ENCODE data around the gene SGSH.
"Not testable (repeated sequence)": the region's sequence is repeated elsewhere in the genome, so short reads cannot be mapped to it uniquely, and the experiment has no call there.

The SGSH gene

GRCh38 chr17:80204626-80205468 lies 15.3 kb downstream of the SGSH start:
- TF ChIP-seq, protein P1, sequence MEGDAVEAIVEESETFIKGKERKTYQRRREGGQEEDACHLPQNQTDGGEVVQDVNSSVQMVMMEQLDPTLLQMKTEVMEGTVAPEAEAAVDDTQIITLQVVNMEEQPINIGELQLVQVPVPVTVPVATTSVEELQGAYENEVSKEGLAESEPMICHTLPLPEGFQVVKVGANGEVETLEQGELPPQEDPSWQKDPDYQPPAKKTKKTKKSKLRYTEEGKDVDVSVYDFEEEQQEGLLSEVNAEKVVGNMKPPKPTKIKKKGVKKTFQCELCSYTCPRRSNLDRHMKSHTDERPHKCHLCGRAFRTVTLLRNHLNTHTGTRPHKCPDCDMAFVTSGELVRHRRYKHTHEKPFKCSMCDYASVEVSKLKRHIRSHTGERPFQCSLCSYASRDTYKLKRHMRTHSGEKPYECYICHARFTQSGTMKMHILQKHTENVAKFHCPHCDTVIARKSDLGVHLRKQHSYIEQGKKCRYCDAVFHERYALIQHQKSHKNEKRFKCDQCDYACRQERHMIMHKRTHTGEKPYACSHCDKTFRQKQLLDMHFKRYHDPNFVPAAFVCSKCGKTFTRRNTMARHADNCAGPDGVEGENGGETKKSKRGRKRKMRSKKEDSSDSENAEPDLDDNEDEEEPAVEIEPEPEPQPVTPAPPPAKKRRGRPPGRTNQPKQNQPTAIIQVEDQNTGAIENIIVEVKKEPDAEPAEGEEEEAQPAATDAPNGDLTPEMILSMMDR (IDR thresholded peaks at IDR 0.05; ENCODE audit: low read depth, low read length): no peak
- no peak for DNase-seq (ENCODE audit: low read depth, low spot score)
- in situ Hi-C loops (cut with HindIII; ENCODE audit: low sequenced_read_pairs): no loop called here
- H3K4me3 ChIP-seq (ENCODE audit: low read depth, low read length): no peak overlapping the region

DNA sequence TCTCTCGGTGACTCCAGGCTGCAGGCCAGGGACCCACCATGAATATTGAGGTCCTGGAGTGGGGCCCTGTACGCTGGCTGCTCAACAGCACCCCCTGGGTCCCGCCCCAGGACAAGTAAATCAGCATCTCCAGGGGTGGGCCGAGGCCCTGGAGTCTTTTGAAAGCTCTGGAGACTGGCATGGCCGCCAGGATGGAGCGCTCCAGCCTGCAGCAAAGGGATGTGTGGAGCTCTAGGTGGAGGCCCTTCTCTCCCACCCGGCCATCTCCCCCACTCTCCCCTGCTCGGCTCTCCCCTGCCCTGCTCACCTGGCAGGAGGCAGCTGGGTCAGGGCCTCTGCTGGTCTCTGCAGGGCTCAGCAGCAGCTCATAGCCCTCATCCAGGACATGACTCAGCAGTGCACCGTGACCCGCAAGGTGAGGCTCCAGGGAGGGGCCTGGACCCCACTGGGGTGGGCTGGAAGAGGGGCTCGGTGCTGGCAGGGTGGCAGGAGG lies 16.6 kb downstream of the SGSH start:
- in situ Hi-C loops (cut with HindIII; ENCODE audit: low sequenced_read_pairs): no loop called here
- TF ChIP-seq, protein P1 (IDR thresholded peaks at IDR 0.05; ENCODE audit: low read depth, low read length): no peak
- no peak overlapping the region for H3K4me3 ChIP-seq (ENCODE audit: low read depth, low read length)
- DNase-seq (ENCODE audit: low read depth, low spot score): no peak

DNA sequence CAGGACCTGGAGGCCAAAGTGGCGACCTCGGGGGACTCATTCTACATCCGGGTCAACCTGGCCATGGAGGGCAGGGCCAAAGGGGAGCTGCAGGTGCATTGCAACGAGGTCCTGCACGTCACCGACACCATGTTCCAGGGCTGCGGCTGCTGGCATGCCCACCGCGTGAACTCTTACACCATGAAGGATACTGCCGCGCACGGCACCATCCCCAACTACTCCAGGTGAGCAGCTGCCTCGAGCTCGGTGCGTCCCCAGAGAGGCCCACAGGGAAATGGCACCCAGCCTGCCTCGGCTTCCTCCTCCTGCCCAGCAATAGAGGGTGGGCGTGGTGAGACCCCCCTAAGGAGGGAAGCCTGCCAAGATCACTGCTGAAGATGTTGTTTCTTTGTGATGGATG lies 17.9 kb downstream of the SGSH start:
- TF ChIP-seq, protein P1 (IDR thresholded peaks at IDR 0.05; ENCODE audit: low read depth, low read length): no peak
- no peak for DNase-seq (ENCODE audit: low read depth, low spot score)
- in situ Hi-C loops (cut with HindIII; ENCODE audit: low sequenced_read_pairs): no loop called here
- no peak overlapping the region for H3K4me3 ChIP-seq (ENCODE audit: low read depth, low read length)

GRCh38 chr17:80201446-80201845 lies 18.7 kb downstream of the SGSH start:
- in situ Hi-C loops (cut with HindIII; ENCODE audit: low sequenced_read_pairs): no loop called here
- TF ChIP-seq, protein P1 (IDR thresholded peaks at IDR 0.05; ENCODE audit: low read depth, low read length): no peak
- H3K4me3 ChIP-seq (ENCODE audit: low read depth, low read length): no peak overlapping the region
- no peak for DNase-seq (ENCODE audit: low read depth, low spot score)

DNA sequence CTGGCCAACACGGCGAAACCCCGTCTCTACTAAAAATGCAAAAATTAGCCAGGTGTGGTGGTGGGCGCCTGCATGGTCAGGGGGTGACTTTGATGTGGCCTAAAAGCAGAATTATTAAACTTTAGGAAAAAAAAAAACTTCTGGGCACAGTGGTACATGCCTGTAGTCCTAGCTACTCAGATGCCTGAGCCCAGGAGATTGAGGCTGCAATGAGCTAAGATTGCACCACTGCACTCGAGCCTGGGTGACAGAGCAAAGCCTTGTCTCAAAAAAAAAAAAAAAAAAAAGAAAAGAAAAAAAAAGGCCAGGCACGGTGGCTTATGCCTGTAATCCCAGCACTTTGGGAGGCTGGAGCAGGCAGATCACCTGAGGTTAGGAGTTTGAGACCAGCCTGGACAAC lies 20.8 kb downstream of the SGSH start:
- H3K4me3 ChIP-seq (ENCODE audit: low read depth, low read length); in situ Hi-C loops (cut with HindIII; ENCODE audit: low sequenced_read_pairs); DNase-seq (ENCODE audit: low read depth, low spot score): not testable (repeated sequence)

DNA sequence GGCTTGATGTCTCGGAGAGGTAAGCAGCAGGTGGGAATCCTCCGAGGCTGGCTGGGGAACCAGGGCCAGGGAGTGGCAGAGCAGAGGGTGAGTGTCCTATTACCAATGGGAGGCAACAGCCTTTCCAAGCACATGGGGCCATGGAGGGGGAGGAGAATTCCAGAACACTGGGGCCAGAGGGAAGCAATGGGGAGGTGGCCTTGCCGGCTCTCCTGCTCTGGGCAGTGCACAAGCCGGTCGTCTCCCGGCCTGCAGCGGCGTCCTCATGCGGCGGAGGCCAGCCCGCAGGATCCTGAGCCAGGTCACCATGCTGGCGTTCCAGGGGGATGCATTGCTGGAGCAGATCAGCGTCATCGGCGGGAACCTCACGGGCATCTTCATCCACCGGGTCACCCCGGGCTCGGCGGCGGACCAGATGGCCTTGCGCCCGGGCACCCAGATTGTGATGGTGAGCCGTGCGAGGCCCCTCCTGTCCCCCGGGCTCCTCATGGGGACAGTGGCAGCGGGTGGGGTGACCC lies 21.9 kb downstream of the SGSH start:
- no peak for DNase-seq (ENCODE audit: low read depth, low spot score)
- TF ChIP-seq, protein P1 (IDR thresholded peaks at IDR 0.05; ENCODE audit: low read depth, low read length): no peak
- H3K4me3 ChIP-seq (ENCODE audit: low read depth, low read length): no peak overlapping the region
- in situ Hi-C loops (cut with HindIII; ENCODE audit: low sequenced_read_pairs): no loop called here

DNA sequence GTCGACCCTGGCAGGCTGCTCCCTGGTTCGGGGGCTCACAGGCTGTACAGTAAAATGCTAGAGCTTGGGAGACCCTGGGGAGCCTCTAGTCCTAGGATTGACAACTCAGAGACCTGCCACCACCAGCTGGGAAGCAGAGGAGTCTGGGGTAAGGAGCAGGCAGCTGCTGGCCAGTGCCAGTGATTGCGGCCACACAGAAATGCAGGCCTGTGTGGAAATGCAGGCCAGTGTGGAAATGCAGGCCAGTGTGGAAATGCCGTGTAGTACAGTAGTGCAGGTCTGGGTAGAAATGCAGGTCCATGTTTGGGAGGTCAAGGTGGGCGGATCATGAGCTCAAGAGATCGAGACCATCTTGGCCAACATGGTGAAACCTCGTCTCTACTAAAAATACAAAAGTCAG lies 23.5 kb downstream of the SGSH start:
- DNase-seq (ENCODE audit: low read depth, low spot score): no peak
- TF ChIP-seq, protein P1 (IDR thresholded peaks at IDR 0.05; ENCODE audit: low read depth, low read length): no peak
- no peak overlapping the region for H3K4me3 ChIP-seq (ENCODE audit: low read depth, low read length)
- in situ Hi-C loops (cut with HindIII; ENCODE audit: low sequenced_read_pairs): no loop called here

Data from astrocyte of the spinal cord (primary cell).